ENCODE measurements around the gene GLUD2.

The GLUD2 gene

DNA sequence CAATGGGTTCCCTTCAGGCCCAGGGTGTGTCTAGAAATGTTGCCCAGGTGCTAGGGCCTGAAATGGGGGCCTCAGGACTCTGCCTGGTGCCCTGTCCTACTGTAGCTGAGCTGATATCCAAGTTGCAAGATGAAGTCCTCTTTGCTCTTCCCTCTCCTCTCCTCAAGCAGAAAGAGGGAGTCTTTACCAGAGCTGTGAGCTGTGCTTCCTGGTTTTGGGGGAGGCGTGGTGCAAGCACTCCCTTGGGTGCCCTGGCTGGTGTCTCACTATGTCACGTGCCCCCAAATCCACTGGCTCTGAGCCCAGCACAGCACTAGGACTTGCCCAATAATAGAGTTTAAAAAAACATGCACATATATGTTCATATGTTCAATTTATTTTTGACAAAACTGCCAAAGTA, 32.6 kb upstream of the GLUD2 start:
- no peak overlapping the region for H3K27ac ChIP-seq (replicated peaks)
- no peak overlapping the region for H3K4me3 ChIP-seq (replicated peaks; ENCODE audit: insufficient read depth, low read length)
- TF ChIP-seq, protein P1, sequence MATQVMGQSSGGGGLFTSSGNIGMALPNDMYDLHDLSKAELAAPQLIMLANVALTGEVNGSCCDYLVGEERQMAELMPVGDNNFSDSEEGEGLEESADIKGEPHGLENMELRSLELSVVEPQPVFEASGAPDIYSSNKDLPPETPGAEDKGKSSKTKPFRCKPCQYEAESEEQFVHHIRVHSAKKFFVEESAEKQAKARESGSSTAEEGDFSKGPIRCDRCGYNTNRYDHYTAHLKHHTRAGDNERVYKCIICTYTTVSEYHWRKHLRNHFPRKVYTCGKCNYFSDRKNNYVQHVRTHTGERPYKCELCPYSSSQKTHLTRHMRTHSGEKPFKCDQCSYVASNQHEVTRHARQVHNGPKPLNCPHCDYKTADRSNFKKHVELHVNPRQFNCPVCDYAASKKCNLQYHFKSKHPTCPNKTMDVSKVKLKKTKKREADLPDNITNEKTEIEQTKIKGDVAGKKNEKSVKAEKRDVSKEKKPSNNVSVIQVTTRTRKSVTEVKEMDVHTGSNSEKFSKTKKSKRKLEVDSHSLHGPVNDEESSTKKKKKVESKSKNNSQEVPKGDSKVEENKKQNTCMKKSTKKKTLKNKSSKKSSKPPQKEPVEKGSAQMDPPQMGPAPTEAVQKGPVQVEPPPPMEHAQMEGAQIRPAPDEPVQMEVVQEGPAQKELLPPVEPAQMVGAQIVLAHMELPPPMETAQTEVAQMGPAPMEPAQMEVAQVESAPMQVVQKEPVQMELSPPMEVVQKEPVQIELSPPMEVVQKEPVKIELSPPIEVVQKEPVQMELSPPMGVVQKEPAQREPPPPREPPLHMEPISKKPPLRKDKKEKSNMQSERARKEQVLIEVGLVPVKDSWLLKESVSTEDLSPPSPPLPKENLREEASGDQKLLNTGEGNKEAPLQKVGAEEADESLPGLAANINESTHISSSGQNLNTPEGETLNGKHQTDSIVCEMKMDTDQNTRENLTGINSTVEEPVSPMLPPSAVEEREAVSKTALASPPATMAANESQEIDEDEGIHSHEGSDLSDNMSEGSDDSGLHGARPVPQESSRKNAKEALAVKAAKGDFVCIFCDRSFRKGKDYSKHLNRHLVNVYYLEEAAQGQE (IDR thresholded peaks at IDR 0.05; ENCODE audit: insufficient replicate concordance, low read depth), result no peak
- no peak for TF ChIP-seq GABPA (IDR thresholded peaks at IDR 0.05; ENCODE audit: low read depth)
- TF ChIP-seq SPI1 (IDR thresholded peaks at IDR 0.05; ENCODE audit: borderline replicate concordance, low read depth), result no peak
- TF ChIP-seq POLR2AphosphoS5 (IDR thresholded peaks at IDR 0.05; ENCODE audit: low read depth), result no peak
- TF ChIP-seq, protein P2, sequence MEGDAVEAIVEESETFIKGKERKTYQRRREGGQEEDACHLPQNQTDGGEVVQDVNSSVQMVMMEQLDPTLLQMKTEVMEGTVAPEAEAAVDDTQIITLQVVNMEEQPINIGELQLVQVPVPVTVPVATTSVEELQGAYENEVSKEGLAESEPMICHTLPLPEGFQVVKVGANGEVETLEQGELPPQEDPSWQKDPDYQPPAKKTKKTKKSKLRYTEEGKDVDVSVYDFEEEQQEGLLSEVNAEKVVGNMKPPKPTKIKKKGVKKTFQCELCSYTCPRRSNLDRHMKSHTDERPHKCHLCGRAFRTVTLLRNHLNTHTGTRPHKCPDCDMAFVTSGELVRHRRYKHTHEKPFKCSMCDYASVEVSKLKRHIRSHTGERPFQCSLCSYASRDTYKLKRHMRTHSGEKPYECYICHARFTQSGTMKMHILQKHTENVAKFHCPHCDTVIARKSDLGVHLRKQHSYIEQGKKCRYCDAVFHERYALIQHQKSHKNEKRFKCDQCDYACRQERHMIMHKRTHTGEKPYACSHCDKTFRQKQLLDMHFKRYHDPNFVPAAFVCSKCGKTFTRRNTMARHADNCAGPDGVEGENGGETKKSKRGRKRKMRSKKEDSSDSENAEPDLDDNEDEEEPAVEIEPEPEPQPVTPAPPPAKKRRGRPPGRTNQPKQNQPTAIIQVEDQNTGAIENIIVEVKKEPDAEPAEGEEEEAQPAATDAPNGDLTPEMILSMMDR (IDR thresholded peaks at IDR 0.05; ENCODE audit: insufficient read depth, low read length), result no peak
- H3K27me3 ChIP-seq (ENCODE audit: insufficient read depth, poor library complexity, severe bottlenecking), result no peaks in the 10 kb centered on the region
- peak in 1 of 2 experiments; percentile 1 for DNase-seq (ENCODE audit: low read depth in 1 of 2, low spot score in 1 of 2)

DNA sequence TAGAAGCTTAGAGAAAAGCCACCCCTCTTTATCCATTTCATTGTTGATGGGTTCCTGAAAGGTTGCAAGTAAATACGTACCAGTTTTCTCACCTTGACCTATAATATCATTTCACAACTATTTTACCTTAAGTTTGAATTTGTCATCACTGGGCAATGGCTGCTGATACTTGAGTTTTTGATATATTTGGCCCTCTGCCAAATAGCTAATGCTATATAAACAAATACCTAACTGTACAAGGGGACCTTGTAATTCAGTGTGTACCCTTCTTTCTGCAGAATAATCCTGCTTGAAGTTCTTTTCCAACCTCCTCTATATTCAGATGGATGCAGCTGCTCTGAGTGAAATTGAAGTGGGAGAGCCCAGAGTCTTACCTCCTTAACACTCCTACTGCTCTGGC, 19.0 kb upstream of the GLUD2 start:
- no peak overlapping the region for H3K27ac ChIP-seq (replicated peaks)
- no peaks in the 10 kb centered on the region for H3K27me3 ChIP-seq (ENCODE audit: insufficient read depth, poor library complexity, severe bottlenecking)
- TF ChIP-seq GABPA (IDR thresholded peaks at IDR 0.05; ENCODE audit: low read depth), result no peak
- TF ChIP-seq, protein P2 (IDR thresholded peaks at IDR 0.05; ENCODE audit: insufficient read depth, low read length), result no peak
- no peak for TF ChIP-seq POLR2AphosphoS5 (IDR thresholded peaks at IDR 0.05; ENCODE audit: low read depth)
- TF ChIP-seq, protein P1 (IDR thresholded peaks at IDR 0.05; ENCODE audit: insufficient replicate concordance, low read depth), result no peak
- TF ChIP-seq SPI1 (IDR thresholded peaks at IDR 0.05; ENCODE audit: borderline replicate concordance, low read depth), result no peak
- no peak for DNase-seq (ENCODE audit: low read depth in 1 of 2, low spot score in 1 of 2)
- H3K4me3 ChIP-seq (replicated peaks; ENCODE audit: insufficient read depth, low read length), result no peak overlapping the region

- no peaks in the 10 kb centered on the region for H3K27me3 ChIP-seq (ENCODE audit: insufficient read depth, poor library complexity, severe bottlenecking)
- TF ChIP-seq, protein P1 (IDR thresholded peaks at IDR 0.05; ENCODE audit: insufficient replicate concordance, low read depth), result no peak
- TF ChIP-seq, protein P2 (IDR thresholded peaks at IDR 0.05; ENCODE audit: insufficient read depth, low read length), result no peak
- no peak for TF ChIP-seq SPI1 (IDR thresholded peaks at IDR 0.05; ENCODE audit: borderline replicate concordance, low read depth)
- no peak overlapping the region for H3K4me3 ChIP-seq (replicated peaks; ENCODE audit: insufficient read depth, low read length)
- H3K27ac ChIP-seq (replicated peaks), result no peak overlapping the region
- DNase-seq (ENCODE audit: low read depth in 1 of 2, low spot score in 1 of 2), result no peak
Observed at GRCh38 chrX:121030083-121030482, 17.3 kb upstream of the GLUD2 start.

All from HL-60 (cell line).